ENCODE measurements around the gene HIF1A. TPM values are rescaled to one million over a fixed set of nuclear protein-coding genes. Genes with fewer than 3 reads are reported as not detected.

The HIF1A gene
- total and polyA plus RNA-seq, 2 of the 8 experiments (the other 6 are each of a cell fraction or from before 2014, with no cell fraction given), result 54.8 to 175 TPM

DNA sequence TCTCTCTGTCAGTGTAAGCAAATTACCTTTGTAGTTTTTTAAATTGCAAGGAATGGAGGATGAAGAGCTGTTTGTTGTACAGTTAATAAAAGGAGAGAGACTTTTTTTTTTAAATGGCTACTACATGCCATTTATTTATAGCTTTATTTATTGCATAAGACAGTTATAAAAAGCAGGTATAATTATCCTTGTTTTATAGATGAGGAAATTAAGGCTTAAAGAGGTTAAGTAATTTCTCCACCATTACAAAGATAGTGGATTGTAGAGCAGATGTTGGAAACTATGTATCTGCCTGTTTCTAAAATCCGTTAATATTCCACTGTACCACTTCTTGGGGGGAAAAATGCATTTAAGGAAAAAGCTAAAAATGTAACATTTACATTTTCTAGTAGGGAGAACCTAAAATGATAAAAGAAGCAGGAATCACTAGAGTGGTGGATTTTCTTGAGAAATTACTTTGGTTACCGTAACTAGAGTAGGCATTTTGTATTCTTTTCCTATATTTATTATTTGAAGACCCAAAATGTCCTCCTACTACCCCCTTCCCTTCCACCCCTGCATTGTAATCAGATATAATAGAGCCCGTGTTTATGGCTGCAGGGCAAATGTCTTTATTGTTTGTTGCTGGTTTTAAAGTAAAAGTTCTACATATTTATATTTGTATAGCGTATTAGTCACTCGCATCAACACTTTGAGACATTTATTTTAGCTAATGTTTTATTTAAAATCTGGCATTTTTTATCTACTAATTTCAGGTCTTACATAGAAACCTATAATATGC lies 69.2 kb downstream of the HIF1A start:
- no peak overlapping the region for H2BK12ac ChIP-seq (ENCODE audit: low read depth, low read length)
- H3K4me1 ChIP-seq (replicated peaks in 1 of 4; ENCODE audit: control insufficient read depth in 3 of 4, insufficient read depth in 4 of 4, low read length in 3 of 4), result peaks cover 0 to 9% (median 4%) of the 10 kb centered on the region in 4 experiments; a peak in 4 of 7 replicates
- H3K27me3 ChIP-seq (replicated peaks in 1 of 4; ENCODE audit: control insufficient read depth in 3 of 4, extremely low read depth in 1 of 4, insufficient read depth in 3 of 4, low read length in 3 of 4), result no peaks in the 10 kb centered on the region
- no peak overlapping the region for H2AK5ac ChIP-seq (ENCODE audit: low read depth, low read length)
- peaks cover 7 to 49% of the 10 kb centered on the region in 2 experiments; a peak in 3 of 4 replicates for H3K79me2 ChIP-seq (ENCODE audit: control insufficient read depth in 1 of 2, insufficient read depth in 2 of 2, low read length in 2 of 2)
- H3K18ac ChIP-seq (ENCODE audit: extremely low read depth, low read length), result no peak overlapping the region
- no peak overlapping the region for H4K5ac ChIP-seq (ENCODE audit: insufficient read length, low read depth, low read length)
- no peak overlapping the region for H3K23ac ChIP-seq (ENCODE audit: insufficient read length)
- FAIRE-seq (no peak), DNase-seq (ENCODE audit: low read depth in 1 of 2, low spot score in 2 of 2) (no peak)
- H3K9ac ChIP-seq (replicated peaks in 1 of 4; ENCODE audit: extremely low read depth in 1 of 4, low read depth in 3 of 4, low read length in 3 of 4), result no peak overlapping the region
- no peak overlapping the region for H2BK20ac ChIP-seq (ENCODE audit: low read length)
- peaks cover 0 to 31% (median 6%) of the 10 kb centered on the region in 4 experiments; a peak in 4 of 8 replicates for H3K36me3 ChIP-seq (ENCODE audit: control insufficient read depth in 2 of 4, insufficient read depth in 4 of 4, low read length in 3 of 4)
- H3K56ac ChIP-seq (replicated peaks; ENCODE audit: insufficient read length, low read depth, low read length), result no peak overlapping the region
- 87% methylated on average over 5 of the region's 5 CpGs; no CpG with 5 or more reads in 1 of the 2 experiments for WGBS, 2 experiments (ENCODE audit: extremely low coverage in 1 of 2, insufficient coverage in 1 of 2, insufficient read length in 1 of 2, insufficient replicate concordance in 2 of 2, low coverage in 1 of 2, low lambda C conversion rate in 2 of 2, missing lambda C conversion rate in 1 of 2)
- no peak overlapping the region for H2BK5ac ChIP-seq (ENCODE audit: low read depth, low read length)
- H3K9me3 ChIP-seq (ENCODE audit: insufficient read depth in 2 of 2, low read depth in 1 of 2, low read length in 1 of 2), result no peaks in the 10 kb centered on the region
- H4K8ac ChIP-seq (ENCODE audit: extremely low read depth, insufficient read depth, low read length), result no peak overlapping the region
- H3K4me2 ChIP-seq (ENCODE audit: insufficient read depth in 1 of 2, low read depth in 2 of 2, low read length in 2 of 2), result peak overlapping the region; percentile 52 to 82
- H2BK15ac ChIP-seq (ENCODE audit: low read length), result no peak overlapping the region
- TF ChIP-seq CEBPB (IDR thresholded peaks at IDR 0.05; ENCODE audit: low read depth, low read length) (0 out of 2 replicates have a peak, but pooled peaks have one; percentile 51), KDM4A (IDR thresholded peaks at IDR 0.05; ENCODE audit: low read depth, low read length, severe bottlenecking) (no peak)
- H3K4ac ChIP-seq (replicated peaks; ENCODE audit: insufficient read length, low read depth, low read length), result no peak overlapping the region
- H4K20me1 ChIP-seq (replicated peaks in 1 of 2; ENCODE audit: control insufficient read depth in 1 of 2, insufficient read depth in 2 of 2, low read length in 2 of 2), result no peaks in the 10 kb centered on the region
- ChIA-PET POLR2A (ENCODE audit: partially characterized antibody) (interaction anchor here (1.0 to 5.1 kb wide), 4 partner anchors 13 to 18 kb away, joined by 3 to 67 read pairs (median 8); no protein-coding TSS in a partner anchor), CTCF (ENCODE audit: partially characterized antibody) (interaction anchor here (0.6 to 5.2 kb wide), 7 partner anchors 12 to 336 kb away, joined by 3 to 25 read pairs (median 5); no protein-coding TSS in a partner anchor)
- 0 out of 2 replicates have a peak, but pooled peaks cover 3% of the 10 kb centered on the region for H3K79me1 ChIP-seq (ENCODE audit: low read depth, low read length)
- H2AFZ ChIP-seq (ENCODE audit: low read length), result no peak overlapping the region
- H2BK120ac ChIP-seq (replicated peaks; ENCODE audit: low read depth, low read length), result no peak overlapping the region
- no peak overlapping the region for H3K14ac ChIP-seq (ENCODE audit: insufficient read length)
- H3K27ac ChIP-seq (ENCODE audit: low read depth, low read length), result no peak overlapping the region
- H4K91ac ChIP-seq (replicated peaks; ENCODE audit: insufficient read length, low read length), result no peak overlapping the region
- H3K23me2 ChIP-seq (ENCODE audit: low read depth, low read length), result peaks cover 5% of the 10 kb centered on the region
- peak overlapping the region in 3 of 4 experiments; percentile 94 to 97 (median 96); a peak in 4 of 8 replicates for H3K4me3 ChIP-seq (ENCODE audit: extremely low read depth in 1 of 4, insufficient read depth in 2 of 4, low read depth in 3 of 4, low read length in 4 of 4)
